A549 (cell line): ENCODE measurements around the gene NMBR. TPM values are rescaled to one million over a fixed set of nuclear protein-coding genes. Genes with fewer than 3 reads are reported as not detected.
"Not testable (repeated sequence)": the region's sequence is repeated elsewhere in the genome, so short reads cannot be mapped to it uniquely, and the experiment has no call there.

Experiments used
- ATAC-seq, 2 experiments: fragments of 200-7000 bp in 1 of 2; fragments of >200 bp in 1 of 2; cut with Nextera tagmentation in 1 of 2; cut with Tn5 transposase in 1 of 2; 3 replicates each; pipeline versions ENCODE4 v1.8.0 to v1.9.1; 2018 to 2020; ENCODE audit warnings: mild to moderate bottlenecking in 1 of 2, moderate library complexity in 1 of 2
- CTCF ChIA-PET: fragments of 300-600 bp; sonication (Branson Sonifier 250); formaldehyde crosslinking; extraction: SDS; loops from one replicate; lab custom pipeline; 2021; ENCODE audit warnings: antibody characterized with exemption, inconsistent platforms; lab: Yijun Ruan, JAX
- POLR2A ChIA-PET: fragments of 350-600 bp; formaldehyde crosslinking; extraction: SDS; loops from one replicate; lab custom pipeline; 2021; ENCODE audit warnings: antibody characterized with exemption, inconsistent platforms; lab: Yijun Ruan, JAX
- DNase-seq, 2 experiments: peaks; one replicate each; pipeline versions ENCODE4 v3.0.0 to v3.0.0-alpha.2; 2011 to 2016; ENCODE audit warnings: low read depth in 1 of 2, low spot score in 1 of 2
- FAIRE-seq: peaks from 2 replicates; lab custom pipeline; 2011; peaks lifted over from hg19 to GRCh38; lab: Jason Lieb, UNC
- H3K27ac ChIP-seq, 2 experiments: fragments of >200 bp; sonication (Bioruptor Twin); formaldehyde crosslinking; 3 replicates each; pipeline ENCODE4 v1.5.1; 2016 to 2017
- H3K4me1 ChIP-seq: fragments of >200 bp; sonication (Bioruptor Twin); formaldehyde crosslinking; 3 replicates; pipeline ENCODE4 v1.6.1; 2016
- H3K4me2 ChIP-seq: fragments of >200 bp; sonication (Bioruptor Twin); formaldehyde crosslinking; 3 replicates; pipeline ENCODE4 v1.6.1; 2016
- H3K4me3 ChIP-seq: fragments of >200 bp; sonication (Bioruptor Twin); formaldehyde crosslinking; 3 replicates; pipeline ENCODE4 v1.5.1; 2016
- H3K9me3 ChIP-seq: fragments of >200 bp; sonication (Bioruptor Twin); formaldehyde crosslinking; 3 replicates; pipeline ENCODE4 v1.6.1; 2016
- EHF ChIP-seq: fragments of 250-450 bp; sonication (Bioruptor Pico); IDR thresholded peaks from 2 replicates; pipeline ENCODE4 v1.5.0; 2020; ENCODE audit warnings: mild to moderate bottlenecking
- ESRRA ChIP-seq: fragments of 150-350 bp; IDR thresholded peaks from 2 replicates; pipeline ENCODE4 v1.6.1; 2014; ENCODE audit warnings: mild to moderate bottlenecking, low read length, borderline replicate concordance
- GATA3 ChIP-seq: IDR thresholded peaks from 2 replicates; pipeline ENCODE4 v1.6.1; 2012; ENCODE audit warnings: borderline replicate concordance
- HES2 ChIP-seq: fragments of >200 bp; sonication (Bioruptor Twin); formaldehyde crosslinking; IDR thresholded peaks from 2 replicates; pipeline ENCODE4 v1.6.1; 2016
- HOXA7 ChIP-seq: fragments of 250-450 bp; sonication (Bioruptor Pico); IDR thresholded peaks from 2 replicates; pipeline ENCODE4 v1.5.0; 2020; ENCODE audit warnings: mild to moderate bottlenecking, moderate library complexity
- JUN ChIP-seq, 2 experiments: fragments of >200 bp; sonication (Bioruptor Twin); formaldehyde crosslinking; IDR thresholded peaks; 2 replicates in 1 of 2; 3 replicates in 1 of 2; pipeline ENCODE4 v1.6.1; 2016 to 2017
- KDM5A ChIP-seq: fragments of 200-600 bp; sonication (generic); IDR thresholded peaks from 2 replicates; pipeline ENCODE4 v1.6.1; 2016; ENCODE audit warnings: antibody characterized with exemption, mild to moderate bottlenecking
- MAX ChIP-seq: IDR thresholded peaks from 2 replicates; pipeline ENCODE4 v1.6.1; 2012
- MAZ ChIP-seq: fragments of 150-350 bp; IDR thresholded peaks from 2 replicates; pipeline ENCODE4 v1.6.1; 2014; ENCODE audit warnings: antibody characterized with exemption, low read depth, low read length, borderline replicate concordance
- NFE2L2 ChIP-seq: fragments of 150-350 bp; conservative IDR thresholded peaks from 2 replicates; pipeline ENCODE4 v1.6.1; 2014; ENCODE audit warnings: low read length
- NR3C1 ChIP-seq: fragments of >200 bp; sonication (Bioruptor Twin); formaldehyde crosslinking; IDR thresholded peaks from 3 replicates; pipeline ENCODE4 v1.6.1; 2017
- PHF8 ChIP-seq: fragments of 200-600 bp; sonication (generic); IDR thresholded peaks from 2 replicates; pipeline ENCODE4 v1.6.1; 2016; ENCODE audit warnings: low read depth, mild to moderate bottlenecking, antibody characterized with exemption, moderate library complexity, borderline replicate concordance
- POLR2A ChIP-seq: IDR thresholded peaks from 2 replicates; pipeline ENCODE4 v1.6.1; 2012; ENCODE audit warnings: mild to moderate bottlenecking, low read length
- RCOR1 ChIP-seq: fragments of 150-350 bp; IDR thresholded peaks from 2 replicates; pipeline ENCODE4 v1.6.1; 2014; ENCODE audit warnings: antibody characterized with exemption, low read length, low read depth
- REST ChIP-seq: fragments of 200-600 bp; sonication (generic); IDR thresholded peaks from 2 replicates; pipeline ENCODE4 v1.6.1; 2016; ENCODE audit warnings: antibody characterized with exemption, mild to moderate bottlenecking, moderate library complexity
- RFX5 ChIP-seq: fragments of 450-650 bp; IDR thresholded peaks from 2 replicates; pipeline ENCODE4 v1.7.1; 2014; ENCODE audit warnings: antibody characterized with exemption, mild to moderate bottlenecking, moderate library complexity
- SREBF2 ChIP-seq: fragments of 450-650 bp; IDR thresholded peaks from 2 replicates; pipeline ENCODE4 v1.6.1; 2014; ENCODE audit warnings: mild to moderate bottlenecking, moderate library complexity
- TFCP2L1 ChIP-seq: fragments of 250-450 bp; sonication (Bioruptor Pico); IDR thresholded peaks from 2 replicates; pipeline ENCODE4 v1.5.0; 2021; ENCODE audit warnings: mild to moderate bottlenecking
- USF2 ChIP-seq: fragments of 450-650 bp; IDR thresholded peaks from 2 replicates; pipeline ENCODE4 v1.6.1; 2014; ENCODE audit warnings: antibody characterized with exemption
- ZFP36 ChIP-seq: fragments of 450-650 bp; IDR thresholded peaks from 2 replicates; pipeline ENCODE4 v1.6.1; 2014; ENCODE audit warnings: borderline replicate concordance; ENCODE audit not compliant: partially characterized antibody
- WGBS: methylation state at CpG from one replicate; pipeline ENCODE4 v1.1.6; 2017; ENCODE audit errors: missing lambda C conversion rate; 5-methylcytosine and 5-hydroxymethylcytosine counted together
- polyA plus RNA-seq, 4 experiments: library from polyadenylated mRNA; depleted of rRNA in 3 of 4; stranded (reverse); fragments of >200 nt; fragmentation: RNase III in 1 of 4; extraction: RNeasy Plus Mini Kit Qiagen cat#74134 plus additional on column Dnase treatment in 1 of 4; gene quantifications; 2 replicates in 3 of 4; 3 replicates in 1 of 4; pipeline ENCODE4 v1.2.3, GENCODE V29; 2011 to 2017

NMBR gene
- polyA plus RNA-seq, 2 of the 4 experiments (the other 2 are of a cell fraction): not detected

GRCh38 chr6:142062861-142063260 lies 84.1 kb downstream of the NMBR start:
- ATAC-seq, H3K4me3 ChIP-seq, CTCF ChIA-PET, FAIRE-seq, H3K9me3 ChIP-seq, DNase-seq, POLR2A ChIA-PET, H3K4me2 ChIP-seq, H3K4me1 ChIP-seq, H3K27ac ChIP-seq: not testable (repeated sequence)
- 72% methylated on average over 4 of the region's 4 CpGs for WGBS

- TF ChIP-seq TFCP2L1 (CRISPR knock-in tag) (no peak), MAX (no peak), RFX5 (no peak), HES2 (no peak), NR3C1 (no peak), SREBF2 (no peak), ZFP36 (no peak), KDM5A (no peak), GATA3 (no peak), ESRRA (no peak)
- Histone ChIP-seq H3K9me3 (no peaks in the 10 kb centered on the region), H3K4me1 (no peaks in the 10 kb centered on the region), H3K4me3 (no peak overlapping the region), H3K27ac (no peak overlapping the region), H3K4me2 (no peak overlapping the region)
- CTCF ChIA-PET: no interaction called here
- 77% methylated on average over 3 of the region's 3 CpGs for WGBS
- POLR2A ChIA-PET: no interaction called here
- FAIRE-seq: no peak
- ATAC-seq: no peak
- DNase-seq: no peak
Measured at GRCh38 chr6:142058551-142059290, 88.2 kb downstream of the NMBR start.

GRCh38 chr6:142055219-142055618 lies 91.7 kb downstream of the NMBR start:
- H3K4me1 ChIP-seq: no peaks in the 10 kb centered on the region
- H3K4me2 ChIP-seq: no peak overlapping the region
- ATAC-seq (no peak), FAIRE-seq (no peak), DNase-seq (no peak)
- WGBS: 67% methylated on average over 3 of the region's 3 CpGs
- POLR2A ChIA-PET: no interaction called here
- H3K9me3 ChIP-seq: no peaks in the 10 kb centered on the region
- no peak overlapping the region for H3K4me3 ChIP-seq
- TF ChIP-seq EHF (CRISPR knock-in tag): no peak
- no peak for TF ChIP-seq KDM5A
- no peak for TF ChIP-seq JUN (IDR thresholded peaks at IDR 0.05)
- no peak for TF ChIP-seq PHF8
- no peak for TF ChIP-seq POLR2A
- TF ChIP-seq HOXA7 (CRISPR knock-in tag): no peak
- TF ChIP-seq USF2: no peak
- no peak for TF ChIP-seq REST
- no peak for TF ChIP-seq MAZ
- no peak for TF ChIP-seq NFE2L2
- no peak for TF ChIP-seq RCOR1
- no peak overlapping the region for H3K27ac ChIP-seq
- CTCF ChIA-PET: interaction anchor here (0.6 to 1.8 kb wide), 3 partner anchors 51 to 92 kb away, joined by 3 to 4 read pairs (median 3); partner anchors contain the start of genes NMBR and VTA1
